Panc1 (cell line): ENCODE data around the gene SPINK14.

Source experiments
- POLR2AphosphoS5 ChIP-seq: IDR thresholded peaks from 2 replicates; pipeline ENCODE4 v1.6.1; 2012; ENCODE audit warnings: mild to moderate bottlenecking, low read depth, low read length, moderate library complexity
- SIN3A ChIP-seq: IDR thresholded peaks from 2 replicates; pipeline ENCODE4 v1.6.1; 2012; ENCODE audit warnings: low read depth, mild to moderate bottlenecking, low read length, moderate library complexity, borderline replicate concordance; ENCODE audit not compliant: insufficient read depth
- TF ChIP-seq, protein P1 (sequence below): fragments of 450-650 bp; IDR thresholded peaks from 2 replicates; pipeline ENCODE4 v1.5.1; 2017; ENCODE audit warnings: mild to moderate bottlenecking
- TF ChIP-seq, protein P2 (sequence below), 2 experiments: IDR thresholded peaks; 2 replicates each; pipeline ENCODE4 v1.6.1; 2011 to 2012; ENCODE audit warnings: low read depth in 2 of 2, control low read depth in 1 of 2, low read length in 1 of 2, mild to moderate bottlenecking in 1 of 2, moderate library complexity in 1 of 2; ENCODE audit not compliant: insufficient read depth in 1 of 2

GRCh38 chr5:148152781-148153180, 15.6 kb upstream of the SPINK14 start:
- TF ChIP-seq, protein P1, sequence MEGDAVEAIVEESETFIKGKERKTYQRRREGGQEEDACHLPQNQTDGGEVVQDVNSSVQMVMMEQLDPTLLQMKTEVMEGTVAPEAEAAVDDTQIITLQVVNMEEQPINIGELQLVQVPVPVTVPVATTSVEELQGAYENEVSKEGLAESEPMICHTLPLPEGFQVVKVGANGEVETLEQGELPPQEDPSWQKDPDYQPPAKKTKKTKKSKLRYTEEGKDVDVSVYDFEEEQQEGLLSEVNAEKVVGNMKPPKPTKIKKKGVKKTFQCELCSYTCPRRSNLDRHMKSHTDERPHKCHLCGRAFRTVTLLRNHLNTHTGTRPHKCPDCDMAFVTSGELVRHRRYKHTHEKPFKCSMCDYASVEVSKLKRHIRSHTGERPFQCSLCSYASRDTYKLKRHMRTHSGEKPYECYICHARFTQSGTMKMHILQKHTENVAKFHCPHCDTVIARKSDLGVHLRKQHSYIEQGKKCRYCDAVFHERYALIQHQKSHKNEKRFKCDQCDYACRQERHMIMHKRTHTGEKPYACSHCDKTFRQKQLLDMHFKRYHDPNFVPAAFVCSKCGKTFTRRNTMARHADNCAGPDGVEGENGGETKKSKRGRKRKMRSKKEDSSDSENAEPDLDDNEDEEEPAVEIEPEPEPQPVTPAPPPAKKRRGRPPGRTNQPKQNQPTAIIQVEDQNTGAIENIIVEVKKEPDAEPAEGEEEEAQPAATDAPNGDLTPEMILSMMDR: no peak
- TF ChIP-seq POLR2AphosphoS5: no peak
- no peak for TF ChIP-seq SIN3A
- TF ChIP-seq, protein P2, sequence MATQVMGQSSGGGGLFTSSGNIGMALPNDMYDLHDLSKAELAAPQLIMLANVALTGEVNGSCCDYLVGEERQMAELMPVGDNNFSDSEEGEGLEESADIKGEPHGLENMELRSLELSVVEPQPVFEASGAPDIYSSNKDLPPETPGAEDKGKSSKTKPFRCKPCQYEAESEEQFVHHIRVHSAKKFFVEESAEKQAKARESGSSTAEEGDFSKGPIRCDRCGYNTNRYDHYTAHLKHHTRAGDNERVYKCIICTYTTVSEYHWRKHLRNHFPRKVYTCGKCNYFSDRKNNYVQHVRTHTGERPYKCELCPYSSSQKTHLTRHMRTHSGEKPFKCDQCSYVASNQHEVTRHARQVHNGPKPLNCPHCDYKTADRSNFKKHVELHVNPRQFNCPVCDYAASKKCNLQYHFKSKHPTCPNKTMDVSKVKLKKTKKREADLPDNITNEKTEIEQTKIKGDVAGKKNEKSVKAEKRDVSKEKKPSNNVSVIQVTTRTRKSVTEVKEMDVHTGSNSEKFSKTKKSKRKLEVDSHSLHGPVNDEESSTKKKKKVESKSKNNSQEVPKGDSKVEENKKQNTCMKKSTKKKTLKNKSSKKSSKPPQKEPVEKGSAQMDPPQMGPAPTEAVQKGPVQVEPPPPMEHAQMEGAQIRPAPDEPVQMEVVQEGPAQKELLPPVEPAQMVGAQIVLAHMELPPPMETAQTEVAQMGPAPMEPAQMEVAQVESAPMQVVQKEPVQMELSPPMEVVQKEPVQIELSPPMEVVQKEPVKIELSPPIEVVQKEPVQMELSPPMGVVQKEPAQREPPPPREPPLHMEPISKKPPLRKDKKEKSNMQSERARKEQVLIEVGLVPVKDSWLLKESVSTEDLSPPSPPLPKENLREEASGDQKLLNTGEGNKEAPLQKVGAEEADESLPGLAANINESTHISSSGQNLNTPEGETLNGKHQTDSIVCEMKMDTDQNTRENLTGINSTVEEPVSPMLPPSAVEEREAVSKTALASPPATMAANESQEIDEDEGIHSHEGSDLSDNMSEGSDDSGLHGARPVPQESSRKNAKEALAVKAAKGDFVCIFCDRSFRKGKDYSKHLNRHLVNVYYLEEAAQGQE (IDR thresholded peaks at IDR 0.05; ENCODE audit: insufficient read depth in 1 of 2, low read depth in 2 of 2, low read length in 1 of 2): no peak
